WERI-Rb-1 (cell line): ENCODE measurements around the gene EFR3B.
"Not testable (repeated sequence)": the region's sequence is repeated elsewhere in the genome, so short reads cannot be mapped to it uniquely, and the experiment has no call there.

Experiments used
- DNase-seq: peaks from one replicate; pipeline ENCODE4 v3.0.0-alpha.2; 2020
- H3K27ac ChIP-seq: fragments of 250-450 bp; sonication (Bioruptor Pico); 2 replicates; pipeline ENCODE4 v1.5.1; 2020; ENCODE audit warnings: mild to moderate bottlenecking, moderate library complexity
- H3K27me3 ChIP-seq: fragments of 250-450 bp; sonication (Bioruptor Pico); 2 replicates; pipeline ENCODE4 v1.5.1; 2021; ENCODE audit warnings: mild to moderate bottlenecking, low read depth, moderate library complexity; ENCODE audit not compliant: insufficient read depth, severe bottlenecking
- H3K36me3 ChIP-seq: fragments of 250-450 bp; sonication (Bioruptor Pico); 2 replicates; pipeline ENCODE4 v1.5.1; 2020; ENCODE audit warnings: mild to moderate bottlenecking, moderate library complexity
- H3K4me3 ChIP-seq: 2 replicates; pipeline ENCODE4 v1.5.1; 2011; ENCODE audit warnings: low read depth, mild to moderate bottlenecking, control low read depth, low read length
- H3K9me3 ChIP-seq: fragments of 250-450 bp; sonication (Bioruptor Pico); 2 replicates; pipeline ENCODE4 v1.5.1; 2021; ENCODE audit warnings: mild to moderate bottlenecking, moderate library complexity; ENCODE audit not compliant: severe bottlenecking
- TF ChIP-seq, protein P1 (sequence below): IDR thresholded peaks from 2 replicates; pipeline ENCODE4 v1.5.1; 2011; ENCODE audit warnings: low read depth, mild to moderate bottlenecking, control low read depth, inconsistent platforms, low read length

Gene EFR3B

DNA sequence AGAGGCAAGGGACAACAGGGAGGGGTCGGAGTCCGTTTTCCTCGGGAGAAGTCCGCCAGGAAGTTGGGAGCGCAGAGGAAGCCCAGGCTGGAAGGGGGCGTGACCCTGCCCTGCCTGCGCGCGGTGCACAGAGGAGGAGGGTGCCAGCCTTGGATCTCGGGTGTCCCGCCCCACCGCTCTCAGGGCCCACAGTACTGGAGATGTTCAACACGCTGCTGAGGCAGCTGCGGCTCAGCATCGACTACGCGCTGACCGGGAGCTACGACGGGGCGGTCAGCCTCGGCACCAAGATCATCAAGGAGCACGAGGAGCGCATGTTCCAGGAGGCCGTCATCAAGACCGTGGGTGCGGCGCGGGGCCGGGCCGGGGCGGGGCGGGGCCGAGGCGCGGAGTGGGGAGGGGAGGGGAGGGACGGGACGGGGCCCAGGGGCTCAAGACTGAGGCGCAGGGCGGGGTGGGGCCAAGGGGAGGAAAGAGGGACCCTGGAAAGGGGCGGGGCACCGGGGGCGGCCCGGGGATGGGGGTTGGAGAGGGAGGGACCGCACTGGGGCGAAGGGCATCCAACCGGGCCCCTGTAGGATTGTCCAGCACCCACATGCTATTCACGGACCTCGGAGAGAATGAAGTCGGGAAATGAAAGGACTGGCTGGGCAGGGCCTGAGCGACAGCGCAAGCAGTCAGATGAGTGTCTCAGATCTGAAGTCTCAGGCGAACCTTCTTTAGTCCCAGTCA lies 89.9 kb downstream of the EFR3B start:
- Histone ChIP-seq H3K27ac (no peak overlapping the region), H3K9me3 (no peaks in the 10 kb centered on the region), H3K36me3 (peaks cover 10% of the 10 kb centered on the region), H3K4me3 (no peak overlapping the region), H3K27me3 (no peaks in the 10 kb centered on the region)
- TF ChIP-seq, protein P1, sequence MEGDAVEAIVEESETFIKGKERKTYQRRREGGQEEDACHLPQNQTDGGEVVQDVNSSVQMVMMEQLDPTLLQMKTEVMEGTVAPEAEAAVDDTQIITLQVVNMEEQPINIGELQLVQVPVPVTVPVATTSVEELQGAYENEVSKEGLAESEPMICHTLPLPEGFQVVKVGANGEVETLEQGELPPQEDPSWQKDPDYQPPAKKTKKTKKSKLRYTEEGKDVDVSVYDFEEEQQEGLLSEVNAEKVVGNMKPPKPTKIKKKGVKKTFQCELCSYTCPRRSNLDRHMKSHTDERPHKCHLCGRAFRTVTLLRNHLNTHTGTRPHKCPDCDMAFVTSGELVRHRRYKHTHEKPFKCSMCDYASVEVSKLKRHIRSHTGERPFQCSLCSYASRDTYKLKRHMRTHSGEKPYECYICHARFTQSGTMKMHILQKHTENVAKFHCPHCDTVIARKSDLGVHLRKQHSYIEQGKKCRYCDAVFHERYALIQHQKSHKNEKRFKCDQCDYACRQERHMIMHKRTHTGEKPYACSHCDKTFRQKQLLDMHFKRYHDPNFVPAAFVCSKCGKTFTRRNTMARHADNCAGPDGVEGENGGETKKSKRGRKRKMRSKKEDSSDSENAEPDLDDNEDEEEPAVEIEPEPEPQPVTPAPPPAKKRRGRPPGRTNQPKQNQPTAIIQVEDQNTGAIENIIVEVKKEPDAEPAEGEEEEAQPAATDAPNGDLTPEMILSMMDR = no peak
- no peak for DNase-seq

DNA sequence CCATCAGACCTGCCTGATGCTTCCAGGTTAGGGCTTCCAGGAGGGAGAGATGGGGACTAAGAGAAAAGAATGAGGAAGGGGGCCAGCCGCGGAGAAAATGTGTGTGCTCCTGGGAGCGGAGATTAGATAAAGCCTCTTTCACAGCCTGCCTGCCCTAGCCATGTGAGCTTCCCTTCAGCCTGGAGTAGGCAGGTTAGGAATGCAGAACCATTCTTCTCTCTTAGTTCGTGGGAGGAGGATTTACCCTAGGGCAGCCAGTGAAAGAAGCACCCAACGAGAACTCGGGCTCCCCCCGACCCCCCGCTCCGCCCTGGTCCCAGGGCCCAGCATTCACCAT lies 90.4 kb downstream of the EFR3B start:
- no peak for DNase-seq
- peaks cover 10% of the 10 kb centered on the region for H3K36me3 ChIP-seq
- H3K4me3 ChIP-seq = no peak overlapping the region
- no peaks in the 10 kb centered on the region for H3K9me3 ChIP-seq
- H3K27me3 ChIP-seq = no peaks in the 10 kb centered on the region
- TF ChIP-seq, protein P1 = no peak
- no peak overlapping the region for H3K27ac ChIP-seq

DNA sequence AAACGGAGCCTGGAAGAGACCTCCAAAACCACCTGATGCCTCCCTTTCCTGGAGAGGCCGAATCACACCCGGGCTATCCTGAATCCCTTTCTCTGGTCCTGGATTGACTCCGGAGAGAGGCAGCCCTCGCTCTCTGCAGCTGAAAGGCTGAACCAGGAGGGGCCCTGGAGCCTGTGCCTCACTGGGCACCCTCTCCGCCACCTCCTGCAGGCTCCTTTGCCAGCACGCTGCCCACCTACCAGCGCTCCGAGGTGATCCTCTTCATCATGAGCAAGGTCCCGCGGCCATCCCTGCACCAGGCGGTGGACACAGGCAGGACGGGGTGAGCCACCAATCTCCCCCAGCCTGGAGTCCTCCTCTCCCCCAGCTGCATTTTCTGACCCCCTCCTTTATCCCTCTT lies 90.8 kb downstream of the EFR3B start:
- Histone ChIP-seq H3K27me3 (no peaks in the 10 kb centered on the region), H3K36me3 (peaks cover 10% of the 10 kb centered on the region), H3K9me3 (no peaks in the 10 kb centered on the region), H3K27ac (no peak overlapping the region), H3K4me3 (no peak overlapping the region)
- TF ChIP-seq, protein P1 = no peak
- DNase-seq = no peak

DNA sequence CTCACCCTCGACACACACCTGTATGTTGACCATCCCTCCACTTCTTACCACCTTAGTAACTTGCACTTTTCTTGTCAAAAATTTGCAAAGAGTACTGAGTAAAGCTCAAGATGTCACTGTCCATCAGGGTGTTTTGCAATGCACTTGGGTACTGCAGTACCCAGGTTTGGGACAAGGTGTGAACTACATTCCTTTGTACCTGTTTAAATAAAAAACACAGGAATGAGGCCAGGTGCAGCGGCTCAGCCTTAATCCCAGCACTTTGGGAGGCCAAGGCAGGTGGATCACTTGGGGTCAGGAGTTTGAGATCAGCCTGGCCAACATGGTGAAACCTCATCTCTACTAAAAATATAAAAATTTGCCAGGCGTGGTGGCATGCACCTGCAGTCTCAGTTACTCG lies 98.7 kb downstream of the EFR3B start:
- not testable (repeated sequence) for H3K4me3 ChIP-seq, H3K9me3 ChIP-seq, DNase-seq, H3K27ac ChIP-seq, H3K27me3 ChIP-seq, H3K36me3 ChIP-seq

DNA sequence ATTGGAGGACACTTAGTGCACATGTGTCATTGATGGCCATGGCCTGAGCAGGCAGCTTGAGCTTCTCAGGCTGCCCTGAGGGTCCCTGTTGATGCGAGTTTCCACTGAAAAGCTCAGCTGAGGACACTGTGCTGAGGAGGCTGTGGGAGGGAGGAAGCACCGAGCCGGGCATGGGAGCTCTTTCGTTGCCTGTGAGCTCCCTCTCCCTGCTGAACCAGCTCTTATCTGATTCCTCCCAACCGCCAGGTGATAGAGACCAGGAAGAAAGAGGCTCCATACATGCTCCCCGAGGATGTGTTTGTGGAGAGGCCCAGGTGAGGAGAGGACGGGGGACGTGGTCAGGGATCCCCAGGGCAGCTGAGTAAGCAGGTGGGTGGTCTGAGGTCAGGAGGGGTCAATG lies 99.2 kb downstream of the EFR3B start:
- DNase-seq = no peak
- Histone ChIP-seq H3K36me3 (peaks cover 6% of the 10 kb centered on the region), H3K4me3 (no peak overlapping the region), H3K9me3 (no peaks in the 10 kb centered on the region), H3K27ac (no peak overlapping the region), H3K27me3 (no peaks in the 10 kb centered on the region)
- TF ChIP-seq, protein P1 = no peak

DNA sequence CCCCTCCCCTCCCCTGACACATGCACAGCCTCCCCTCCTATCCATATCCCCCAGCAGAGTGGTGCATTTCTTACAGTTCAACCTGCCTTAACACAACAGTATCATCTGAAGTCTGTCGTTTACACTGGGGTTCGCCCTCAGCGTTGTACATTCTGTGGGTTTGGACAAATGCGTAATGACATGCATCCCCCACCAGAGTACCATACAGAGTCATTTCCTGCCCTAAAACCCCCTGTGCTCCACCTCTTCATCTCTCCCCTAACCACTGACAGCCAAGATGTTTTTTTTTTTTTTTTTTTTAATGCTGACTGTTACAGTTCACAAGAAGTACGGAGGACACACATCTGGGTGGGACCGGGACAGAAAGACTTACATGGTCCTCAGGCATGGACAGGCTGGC lies 103.9 kb downstream of the EFR3B start:
- no peaks in the 10 kb centered on the region for H3K27me3 ChIP-seq
- TF ChIP-seq, protein P1 = no peak
- no peaks in the 10 kb centered on the region for H3K9me3 ChIP-seq
- no peak overlapping the region for H3K4me3 ChIP-seq
- no peak overlapping the region for H3K27ac ChIP-seq
- no peak for DNase-seq
- peaks cover 6% of the 10 kb centered on the region for H3K36me3 ChIP-seq
